HEK293 (cell line): ENCODE measurements around the gene MYOD1.

Experiments used
- FEZF1 ChIP-seq: fragments of 450-650 bp; formaldehyde crosslinking; IDR thresholded peaks from 2 replicates; pipeline ENCODE4 v1.5.1; 2016; ENCODE audit warnings: missing biosample characterization, missing genetic modification characterization
- SETDB1 ChIP-seq: IDR thresholded peaks from one replicate; pipeline ENCODE4 v1.6.1; 2017; ENCODE audit warnings: mild to moderate bottlenecking, low read length, moderate library complexity, mixed read lengths; ENCODE audit not compliant: insufficient read length
- ZBTB7A ChIP-seq: fragments of 450-650 bp; formaldehyde crosslinking; IDR thresholded peaks from 2 replicates; pipeline ENCODE4 v1.5.1; 2016; ENCODE audit warnings: low read depth, missing biosample characterization, missing genetic modification characterization
- ZIC2 ChIP-seq: fragments of 450-650 bp; formaldehyde crosslinking; IDR thresholded peaks from 2 replicates; pipeline ENCODE4 v1.5.1; 2016; ENCODE audit warnings: missing biosample characterization, missing genetic modification characterization
- ZNF155 ChIP-seq: fragments of 450-650 bp; formaldehyde crosslinking; IDR thresholded peaks from 2 replicates; pipeline ENCODE4 v1.5.1; 2016; ENCODE audit warnings: missing biosample characterization, missing genetic modification characterization
- ZNF16 ChIP-seq: fragments of 450-650 bp; formaldehyde crosslinking; IDR thresholded peaks from 2 replicates; pipeline ENCODE4 v1.5.1; 2016; ENCODE audit warnings: low read depth, missing biosample characterization, missing genetic modification characterization
- ZNF174 ChIP-seq: fragments of 450-650 bp; formaldehyde crosslinking; IDR thresholded peaks from 2 replicates; pipeline ENCODE4 v1.5.0; 2017; ENCODE audit warnings: missing biosample characterization, mild to moderate bottlenecking, missing genetic modification characterization
- ZNF23 ChIP-seq: fragments of 450-650 bp; formaldehyde crosslinking; IDR thresholded peaks from 2 replicates; pipeline ENCODE4 v1.5.1; 2016; ENCODE audit warnings: missing biosample characterization, missing genetic modification characterization, borderline replicate concordance
- ZNF274 ChIP-seq, 2 experiments: fragments of 200-500 bp in 1 of 2; fragments of 450-650 bp in 1 of 2; sonication (Bioruptor generic) in 1 of 2; formaldehyde crosslinking in 1 of 2; IDR thresholded peaks; 2 replicates each; pipeline versions ENCODE4 v1.5.1 to v1.6.1; 2014 to 2016; ENCODE audit warnings: borderline replicate concordance in 1 of 2, inconsistent platforms in 1 of 2, low read length in 1 of 2, missing biosample characterization in 1 of 2, missing genetic modification characterization in 1 of 2
- ZNF354C ChIP-seq: fragments of 450-650 bp; formaldehyde crosslinking; IDR thresholded peaks from 2 replicates; pipeline ENCODE4 v1.5.1; 2016; ENCODE audit warnings: missing biosample characterization, missing genetic modification characterization, low read depth, borderline replicate concordance
- ZNF561 ChIP-seq: fragments of 450-650 bp; IDR thresholded peaks from 2 replicates; pipeline ENCODE4 v1.5.1; 2018; ENCODE audit warnings: missing biosample characterization, missing genetic modification characterization, borderline replicate concordance
- ZNF600 ChIP-seq: fragments of 450-650 bp; formaldehyde crosslinking; IDR thresholded peaks from 2 replicates; pipeline ENCODE4 v1.5.1; 2016; ENCODE audit warnings: missing biosample characterization, missing genetic modification characterization
- ZNF707 ChIP-seq: fragments of 450-650 bp; formaldehyde crosslinking; IDR thresholded peaks from 2 replicates; pipeline ENCODE4 v1.5.1; 2016; ENCODE audit warnings: missing biosample characterization, missing genetic modification characterization
- ZNF768 ChIP-seq: fragments of 450-650 bp; formaldehyde crosslinking; IDR thresholded peaks from 2 replicates; pipeline ENCODE4 v1.5.1; 2018; ENCODE audit warnings: missing biosample characterization, mild to moderate bottlenecking, missing genetic modification characterization
- ZNF791 ChIP-seq: fragments of 450-650 bp; formaldehyde crosslinking; IDR thresholded peaks from 2 replicates; pipeline ENCODE4 v1.5.1; 2016; ENCODE audit warnings: missing biosample characterization, missing genetic modification characterization
- ZNF792 ChIP-seq: fragments of 450-650 bp; formaldehyde crosslinking; IDR thresholded peaks from 2 replicates; pipeline ENCODE4 v1.5.1; 2016; ENCODE audit warnings: missing biosample characterization, missing genetic modification characterization
- TF ChIP-seq, protein P1 (sequence below): fragments of 450-650 bp; formaldehyde crosslinking; IDR thresholded peaks from 2 replicates; pipeline ENCODE4 v1.5.1; 2016; ENCODE audit warnings: missing biosample characterization, missing genetic modification characterization
- TF ChIP-seq, protein P2 (sequence below): fragments of 450-650 bp; formaldehyde crosslinking; IDR thresholded peaks from 2 replicates; pipeline ENCODE4 v1.5.1; 2016; ENCODE audit warnings: missing biosample characterization, missing genetic modification characterization
- TF ChIP-seq, protein P3 (sequence below): fragments of 450-650 bp; formaldehyde crosslinking; IDR thresholded peaks from 2 replicates; pipeline ENCODE4 v1.5.1; 2016; ENCODE audit warnings: missing biosample characterization, missing genetic modification characterization
- TF ChIP-seq, protein P4 (sequence below): fragments of 450-650 bp; formaldehyde crosslinking; IDR thresholded peaks from 2 replicates; pipeline ENCODE4 v1.5.1; 2016; ENCODE audit warnings: missing biosample characterization, missing genetic modification characterization
- TF ChIP-seq, protein P5 (sequence below): fragments of 450-650 bp; formaldehyde crosslinking; IDR thresholded peaks from 2 replicates; pipeline ENCODE4 v1.5.1; 2016; ENCODE audit warnings: missing biosample characterization, missing genetic modification characterization, low read depth

Gene MYOD1

DNA sequence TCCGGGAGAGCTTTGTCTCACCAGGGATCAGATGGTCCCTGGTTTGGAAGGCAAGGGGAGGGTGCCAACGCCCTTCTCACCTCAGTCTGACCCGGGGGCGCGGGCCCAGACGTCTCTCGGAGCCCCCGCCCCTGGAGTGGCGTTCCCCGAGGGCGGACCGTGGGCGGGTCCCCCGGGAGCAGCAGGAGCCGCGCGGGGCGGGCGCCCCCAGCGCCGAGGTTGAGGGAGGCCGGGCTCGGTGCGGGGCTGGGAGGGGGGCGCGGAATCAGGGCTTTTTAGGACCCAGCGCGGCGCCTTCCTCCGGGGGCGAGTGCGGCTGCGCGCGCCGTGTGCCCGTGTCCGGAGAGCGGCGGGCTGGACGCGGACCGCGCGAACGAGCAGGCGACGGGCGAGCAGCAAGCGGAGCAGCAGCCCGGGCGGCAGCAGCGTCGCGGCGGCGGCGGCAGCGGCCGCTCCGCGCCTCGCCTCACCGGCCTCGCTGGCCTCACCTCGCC lies 15.1 kb downstream of the MYOD1 start, which contains the start of gene KCNC1 (continued):
- TF ChIP-seq ZNF174 (tag by site-specific recombination) = no peak
- TF ChIP-seq ZNF707 (tag by site-specific recombination) = no peak
- TF ChIP-seq FEZF1 (tag by site-specific recombination) = no peak
- no peak for TF ChIP-seq ZNF16 (tag by site-specific recombination)
- no peak for TF ChIP-seq ZBTB7A
- no peak for TF ChIP-seq ZNF155 (tag by site-specific recombination)
- TF ChIP-seq, protein P1, sequence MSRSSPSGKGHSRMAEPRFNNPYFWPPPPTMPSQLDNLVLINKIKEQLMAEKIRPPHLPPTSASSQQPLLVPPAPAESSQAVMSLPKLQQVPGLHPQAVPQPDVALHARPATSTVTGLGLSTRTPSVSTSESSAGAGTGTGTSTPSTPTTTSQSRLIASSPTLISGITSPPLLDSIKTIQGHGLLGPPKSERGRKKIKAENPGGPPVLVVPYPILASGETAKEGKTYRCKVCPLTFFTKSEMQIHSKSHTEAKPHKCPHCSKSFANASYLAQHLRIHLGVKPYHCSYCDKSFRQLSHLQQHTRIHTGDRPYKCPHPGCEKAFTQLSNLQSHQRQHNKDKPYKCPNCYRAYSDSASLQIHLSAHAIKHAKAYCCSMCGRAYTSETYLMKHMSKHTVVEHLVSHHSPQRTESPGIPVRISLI (tag by site-specific recombination) = no peak
- TF ChIP-seq ZIC2 (tag by site-specific recombination) = no peak
- TF ChIP-seq, protein P2, sequence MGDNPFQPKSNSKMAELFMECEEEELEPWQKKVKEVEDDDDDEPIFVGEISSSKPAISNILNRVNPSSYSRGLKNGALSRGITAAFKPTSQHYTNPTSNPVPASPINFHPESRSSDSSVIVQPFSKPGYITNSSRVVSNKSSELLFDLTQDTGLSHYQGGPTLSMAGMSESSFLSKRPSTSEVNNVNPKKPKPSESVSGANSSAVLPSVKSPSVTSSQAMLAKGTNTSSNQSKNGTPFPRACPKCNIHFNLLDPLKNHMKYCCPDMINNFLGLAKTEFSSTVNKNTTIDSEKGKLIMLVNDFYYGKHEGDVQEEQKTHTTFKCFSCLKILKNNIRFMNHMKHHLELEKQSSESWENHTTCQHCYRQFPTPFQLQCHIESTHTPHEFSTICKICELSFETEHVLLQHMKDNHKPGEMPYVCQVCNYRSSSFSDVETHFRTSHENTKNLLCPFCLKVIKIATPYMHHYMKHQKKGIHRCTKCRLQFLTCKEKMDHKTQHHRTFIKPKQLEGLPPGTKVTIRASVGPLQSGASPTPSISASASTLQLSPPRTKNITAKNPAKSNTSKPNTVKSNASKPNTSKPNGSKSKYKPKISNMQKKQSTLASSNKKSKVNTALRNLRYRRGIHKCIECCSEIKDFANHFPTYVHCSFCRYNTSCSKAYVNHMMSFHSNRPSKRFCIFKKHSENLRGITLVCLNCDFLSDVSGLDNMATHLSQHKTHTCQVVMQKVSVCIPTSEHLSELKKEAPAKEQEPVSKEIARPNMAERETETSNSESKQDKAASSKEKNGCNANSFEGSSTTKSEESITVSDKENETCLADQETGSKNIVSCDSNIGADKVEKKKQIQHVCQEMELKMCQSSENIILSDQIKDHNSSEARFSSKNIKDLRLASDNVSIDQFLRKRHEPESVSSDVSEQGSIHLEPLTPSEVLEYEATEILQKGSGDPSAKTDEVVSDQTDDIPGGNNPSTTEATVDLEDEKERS (tag by site-specific recombination) = no peak
- TF ChIP-seq, protein P3, sequence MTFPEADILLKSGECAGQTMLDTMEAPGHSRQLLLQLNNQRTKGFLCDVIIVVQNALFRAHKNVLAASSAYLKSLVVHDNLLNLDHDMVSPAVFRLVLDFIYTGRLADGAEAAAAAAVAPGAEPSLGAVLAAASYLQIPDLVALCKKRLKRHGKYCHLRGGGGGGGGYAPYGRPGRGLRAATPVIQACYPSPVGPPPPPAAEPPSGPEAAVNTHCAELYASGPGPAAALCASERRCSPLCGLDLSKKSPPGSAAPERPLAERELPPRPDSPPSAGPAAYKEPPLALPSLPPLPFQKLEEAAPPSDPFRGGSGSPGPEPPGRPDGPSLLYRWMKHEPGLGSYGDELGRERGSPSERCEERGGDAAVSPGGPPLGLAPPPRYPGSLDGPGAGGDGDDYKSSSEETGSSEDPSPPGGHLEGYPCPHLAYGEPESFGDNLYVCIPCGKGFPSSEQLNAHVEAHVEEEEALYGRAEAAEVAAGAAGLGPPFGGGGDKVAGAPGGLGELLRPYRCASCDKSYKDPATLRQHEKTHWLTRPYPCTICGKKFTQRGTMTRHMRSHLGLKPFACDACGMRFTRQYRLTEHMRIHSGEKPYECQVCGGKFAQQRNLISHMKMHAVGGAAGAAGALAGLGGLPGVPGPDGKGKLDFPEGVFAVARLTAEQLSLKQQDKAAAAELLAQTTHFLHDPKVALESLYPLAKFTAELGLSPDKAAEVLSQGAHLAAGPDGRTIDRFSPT (tag by site-specific recombination) = no peak
- no peak for TF ChIP-seq ZNF274 (IDR thresholded peaks at IDR 0.05; ENCODE audit: low read length)
- TF ChIP-seq ZNF274 (tag by site-specific recombination; IDR thresholded peaks at IDR 0.05; ENCODE audit: borderline replicate concordance) = no peak
- no peak for TF ChIP-seq ZNF561 (tag by site-specific recombination)
- TF ChIP-seq ZNF23 (tag by site-specific recombination) = no peak
- TF ChIP-seq ZNF792 (tag by site-specific recombination) = no peak
- TF ChIP-seq ZNF791 = no peak
- TF ChIP-seq, protein P4, sequence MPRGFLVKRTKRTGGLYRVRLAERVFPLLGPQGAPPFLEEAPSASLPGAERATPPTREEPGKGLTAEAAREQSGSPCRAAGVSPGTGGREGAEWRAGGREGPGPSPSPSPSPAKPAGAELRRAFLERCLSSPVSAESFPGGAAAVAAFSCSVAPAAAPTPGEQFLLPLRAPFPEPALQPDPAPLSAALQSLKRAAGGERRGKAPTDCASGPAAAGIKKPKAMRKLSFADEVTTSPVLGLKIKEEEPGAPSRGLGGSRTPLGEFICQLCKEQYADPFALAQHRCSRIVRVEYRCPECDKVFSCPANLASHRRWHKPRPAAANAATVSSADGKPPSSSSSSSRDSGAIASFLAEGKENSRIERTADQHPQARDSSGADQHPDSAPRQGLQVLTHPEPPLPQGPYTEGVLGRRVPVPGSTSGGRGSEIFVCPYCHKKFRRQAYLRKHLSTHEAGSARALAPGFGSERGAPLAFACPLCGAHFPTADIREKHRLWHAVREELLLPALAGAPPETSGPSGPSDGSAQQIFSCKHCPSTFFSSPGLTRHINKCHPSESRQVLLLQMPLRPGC (tag by site-specific recombination) = no peak
- TF ChIP-seq ZNF768 = no peak
- no peak for TF ChIP-seq ZNF600 (tag by site-specific recombination)
- TF ChIP-seq, protein P5, sequence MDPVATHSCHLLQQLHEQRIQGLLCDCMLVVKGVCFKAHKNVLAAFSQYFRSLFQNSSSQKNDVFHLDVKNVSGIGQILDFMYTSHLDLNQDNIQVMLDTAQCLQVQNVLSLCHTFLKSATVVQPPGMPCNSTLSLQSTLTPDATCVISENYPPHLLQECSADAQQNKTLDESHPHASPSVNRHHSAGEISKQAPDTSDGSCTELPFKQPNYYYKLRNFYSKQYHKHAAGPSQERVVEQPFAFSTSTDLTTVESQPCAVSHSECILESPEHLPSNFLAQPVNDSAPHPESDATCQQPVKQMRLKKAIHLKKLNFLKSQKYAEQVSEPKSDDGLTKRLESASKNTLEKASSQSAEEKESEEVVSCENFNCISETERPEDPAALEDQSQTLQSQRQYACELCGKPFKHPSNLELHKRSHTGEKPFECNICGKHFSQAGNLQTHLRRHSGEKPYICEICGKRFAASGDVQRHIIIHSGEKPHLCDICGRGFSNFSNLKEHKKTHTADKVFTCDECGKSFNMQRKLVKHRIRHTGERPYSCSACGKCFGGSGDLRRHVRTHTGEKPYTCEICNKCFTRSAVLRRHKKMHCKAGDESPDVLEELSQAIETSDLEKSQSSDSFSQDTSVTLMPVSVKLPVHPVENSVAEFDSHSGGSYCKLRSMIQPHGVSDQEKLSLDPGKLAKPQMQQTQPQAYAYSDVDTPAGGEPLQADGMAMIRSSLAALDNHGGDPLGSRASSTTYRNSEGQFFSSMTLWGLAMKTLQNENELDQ (tag by site-specific recombination) = no peak
- TF ChIP-seq SETDB1 = no peak
- TF ChIP-seq ZNF354C = no peak
